Caco-2 (cell line): ENCODE measurements around the gene MYO7B. TPM values are rescaled to one million over a fixed set of nuclear protein-coding genes. Genes with fewer than 3 reads are reported as not detected.

Source experiments
- BruUV-seq: library from RNA; stranded (reverse); fragments of 400-500 nt; replicated peaks from 2 replicates; lab custom pipeline; 2021; lab: Mats Ljungman, UMichigan
- CTCF ChIA-PET: fragments of 300-600 bp; sonication (Branson Sonifier 250); formaldehyde crosslinking; loops from one replicate; lab custom pipeline; 2022; ENCODE audit warnings: antibody characterized with exemption; lab: Charles Lee
- POLR2A ChIA-PET: fragments of 300-600 bp; sonication (Branson Sonifier 250); formaldehyde crosslinking; loops from one replicate; lab custom pipeline; 2022; ENCODE audit warnings: antibody characterized with exemption; lab: Charles Lee
- DNase-seq, 2 experiments: peaks; one replicate each; pipeline versions ENCODE4 v3.0.0 to v3.0.0-alpha.2; 2020 to 2022
- H3K27me3 ChIP-seq: replicated peaks from 2 replicates; pipeline ENCODE4 v1.6.0; 2011; ENCODE audit warnings: low read length; ENCODE audit not compliant: control insufficient read depth, insufficient read depth
- H3K36me3 ChIP-seq: 2 replicates; pipeline ENCODE4 v1.5.1; 2011; ENCODE audit warnings: low read length; ENCODE audit not compliant: control insufficient read depth, insufficient read depth
- H3K4me1 ChIP-seq: fragments of 250-450 bp; sonication (Bioruptor Pico); 2 replicates; pipeline ENCODE4 v1.5.1; 2020; ENCODE audit warnings: mild to moderate bottlenecking
- H3K4me3 ChIP-seq: 2 replicates; pipeline ENCODE4 v1.5.1; 2011; ENCODE audit warnings: low read depth, mild to moderate bottlenecking, control low read depth, low read length
- H3K9me3 ChIP-seq: fragments of 250-450 bp; sonication (Bioruptor Pico); 2 replicates; pipeline ENCODE4 v1.5.1; 2020; ENCODE audit warnings: mild to moderate bottlenecking, moderate library complexity
- H3K27ac Mint-ChIP-seq: one replicate; pipeline ENCODE4 v1.8.0; 2022; ENCODE audit warnings: mixed read lengths; ENCODE audit not compliant: unreplicated experiment
- H3K27me3 Mint-ChIP-seq: one replicate; pipeline ENCODE4 v1.8.0; 2022; ENCODE audit warnings: mixed read lengths; ENCODE audit not compliant: insufficient read depth, unreplicated experiment
- H3K36me3 Mint-ChIP-seq: one replicate; pipeline ENCODE4 v1.8.0; 2022; ENCODE audit warnings: mild to moderate bottlenecking, mixed read lengths; ENCODE audit not compliant: insufficient read depth, unreplicated experiment
- H3K4me1 Mint-ChIP-seq: one replicate; pipeline ENCODE4 v1.8.0; 2022; ENCODE audit warnings: low read depth, mixed read lengths; ENCODE audit not compliant: unreplicated experiment
- H3K4me3 Mint-ChIP-seq: one replicate; pipeline ENCODE4 v1.8.0; 2022; ENCODE audit warnings: mild to moderate bottlenecking, moderate library complexity, mixed read lengths; ENCODE audit not compliant: unreplicated experiment
- H3K9me3 Mint-ChIP-seq: one replicate; pipeline ENCODE4 v1.8.0; 2022; ENCODE audit warnings: mixed read lengths; ENCODE audit not compliant: unreplicated experiment
- intact Hi-C: fragments of 100-400 bp; cut with micrococcal nuclease; formaldehyde crosslinking; loops from one replicate; pipeline ENCODE4 v1.10.0; 2022; ENCODE audit not compliant: unreplicated experiment
- total RNA-seq: library from RNA; stranded (reverse); gene quantifications from 2 replicates; pipeline ENCODE4 v1.2.3, GENCODE V29; 2022
- TF ChIP-seq, protein P1 (sequence below), 2 experiments: fragments of 200-600 bp in 1 of 2; IDR thresholded peaks; 1 replicate in 1 of 2; 2 replicates in 1 of 2; pipeline versions ENCODE4 v1.5.1 to v1.8.0; 2011 to 2022; ENCODE audit warnings: antibody characterized with exemption in 1 of 2, control low read depth in 1 of 2, inconsistent platforms in 1 of 2, low read depth in 1 of 2, low read length in 1 of 2, mild to moderate bottlenecking in 1 of 2, moderate library complexity in 1 of 2; ENCODE audit not compliant: insufficient read depth in 1 of 2, severe bottlenecking in 1 of 2, unreplicated experiment in 1 of 2

MYO7B gene
- total RNA-seq, 1 experiment from 2014 or later, result 0.27 TPM

- no peak overlapping the region for H3K4me3 Mint-ChIP-seq
- Histone ChIP-seq H3K4me3 (no peak overlapping the region), H3K36me3 (no peaks in the 10 kb centered on the region), H3K27me3 (no peaks in the 10 kb centered on the region), H3K9me3 (no peaks in the 10 kb centered on the region), H3K4me1 (no peaks in the 10 kb centered on the region)
- ChIA-PET CTCF (interaction anchor here (0.6 kb wide), 1 partner anchor 9 kb away, joined by 3 read pairs; no protein-coding TSS in a partner anchor), POLR2A (no interaction called here)
- intact Hi-C loops, result no loop called here
- BruUV-seq, result no TSS peak
- no peak overlapping the region for H3K27ac Mint-ChIP-seq
- H3K4me1 Mint-ChIP-seq, result no peaks in the 10 kb centered on the region
- no peaks in the 10 kb centered on the region for H3K27me3 Mint-ChIP-seq
- no peaks in the 10 kb centered on the region for H3K9me3 Mint-ChIP-seq
- TF ChIP-seq, protein P1, sequence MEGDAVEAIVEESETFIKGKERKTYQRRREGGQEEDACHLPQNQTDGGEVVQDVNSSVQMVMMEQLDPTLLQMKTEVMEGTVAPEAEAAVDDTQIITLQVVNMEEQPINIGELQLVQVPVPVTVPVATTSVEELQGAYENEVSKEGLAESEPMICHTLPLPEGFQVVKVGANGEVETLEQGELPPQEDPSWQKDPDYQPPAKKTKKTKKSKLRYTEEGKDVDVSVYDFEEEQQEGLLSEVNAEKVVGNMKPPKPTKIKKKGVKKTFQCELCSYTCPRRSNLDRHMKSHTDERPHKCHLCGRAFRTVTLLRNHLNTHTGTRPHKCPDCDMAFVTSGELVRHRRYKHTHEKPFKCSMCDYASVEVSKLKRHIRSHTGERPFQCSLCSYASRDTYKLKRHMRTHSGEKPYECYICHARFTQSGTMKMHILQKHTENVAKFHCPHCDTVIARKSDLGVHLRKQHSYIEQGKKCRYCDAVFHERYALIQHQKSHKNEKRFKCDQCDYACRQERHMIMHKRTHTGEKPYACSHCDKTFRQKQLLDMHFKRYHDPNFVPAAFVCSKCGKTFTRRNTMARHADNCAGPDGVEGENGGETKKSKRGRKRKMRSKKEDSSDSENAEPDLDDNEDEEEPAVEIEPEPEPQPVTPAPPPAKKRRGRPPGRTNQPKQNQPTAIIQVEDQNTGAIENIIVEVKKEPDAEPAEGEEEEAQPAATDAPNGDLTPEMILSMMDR (IDR thresholded peaks at IDR 0.05; ENCODE audit: insufficient read depth in 1 of 2, low read depth in 1 of 2, low read length in 1 of 2, severe bottlenecking in 1 of 2, unreplicated experiment in 1 of 2), result no peak
- no peaks in the 10 kb centered on the region for H3K36me3 Mint-ChIP-seq
- DNase-seq, result no peak
These were observed 42.9 kb downstream of the MYO7B start for GRCh38 chr2:127578411-127578810.

DNA sequence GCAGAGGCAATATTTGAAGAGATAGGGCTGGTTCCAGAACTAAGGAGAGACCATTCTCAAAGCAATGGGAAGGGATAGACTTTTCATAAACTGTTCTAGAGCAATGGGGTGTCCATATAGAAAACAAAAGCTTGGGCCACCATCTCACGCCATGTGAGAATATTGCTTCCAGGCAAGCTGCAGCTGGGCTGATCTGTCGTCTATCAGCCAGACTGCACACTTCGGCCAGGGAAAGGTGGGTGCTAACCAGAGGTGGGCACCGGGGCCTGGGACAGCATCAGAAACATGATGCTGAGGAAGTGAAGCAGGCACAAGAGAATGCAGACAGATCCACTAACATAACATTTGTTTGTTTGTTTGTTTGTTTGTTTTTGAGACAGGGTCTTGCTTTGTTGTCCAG is 43.7 kb downstream of the MYO7B start:
- BruUV-seq, result no TSS peak
- no peaks in the 10 kb centered on the region for H3K4me1 ChIP-seq
- Mint-ChIP-seq H3K27me3 (no peaks in the 10 kb centered on the region), H3K27ac (no peak overlapping the region), H3K9me3 (no peaks in the 10 kb centered on the region), H3K4me1 (no peaks in the 10 kb centered on the region), H3K4me3 (no peak overlapping the region), H3K36me3 (no peaks in the 10 kb centered on the region)
- H3K27me3 ChIP-seq, result no peaks in the 10 kb centered on the region
- DNase-seq, result peak in 1 of 2 experiments; percentile 7
- TF ChIP-seq, protein P1 (IDR thresholded peaks at IDR 0.05; ENCODE audit: insufficient read depth in 1 of 2, low read depth in 1 of 2, low read length in 1 of 2, severe bottlenecking in 1 of 2, unreplicated experiment in 1 of 2), result no peak
- ChIA-PET CTCF (no interaction called here), POLR2A (no interaction called here)
- no peaks in the 10 kb centered on the region for H3K9me3 ChIP-seq
- intact Hi-C loops, result no loop called here
- no peak overlapping the region for H3K4me3 ChIP-seq
- H3K36me3 ChIP-seq, result no peaks in the 10 kb centered on the region

GRCh38 chr2:127580167-127581049 is 44.9 kb downstream of the MYO7B start:
- H3K4me1 ChIP-seq, result no peaks in the 10 kb centered on the region
- CTCF ChIA-PET, result no interaction called here
- BruUV-seq, result no TSS peak

More at GRCh38 chr2:127580167-127581049, 44.9 kb downstream of the MYO7B start:
- Mint-ChIP-seq H3K4me3 (no peak overlapping the region), H3K36me3 (no peaks in the 10 kb centered on the region), H3K9me3 (no peaks in the 10 kb centered on the region), H3K27me3 (no peaks in the 10 kb centered on the region), H3K4me1 (no peaks in the 10 kb centered on the region), H3K27ac (no peak overlapping the region)
- TF ChIP-seq, protein P1 (IDR thresholded peaks at IDR 0.05; ENCODE audit: insufficient read depth in 1 of 2, low read depth in 1 of 2, low read length in 1 of 2, severe bottlenecking in 1 of 2, unreplicated experiment in 1 of 2), result no peak
- no peaks in the 10 kb centered on the region for H3K27me3 ChIP-seq
- POLR2A ChIA-PET, result no interaction called here
- no peak overlapping the region for H3K4me3 ChIP-seq
- H3K36me3 ChIP-seq, result no peaks in the 10 kb centered on the region
- intact Hi-C loops, result no loop called here
- H3K9me3 ChIP-seq, result no peaks in the 10 kb centered on the region
- no peak for DNase-seq
